Mucosa of rectum (tissue), 2 donors: Measurements from ENCODE around the gene RHOT2.

Experiments
- H3K27ac ChIP-seq, 2 donors: one replicate each; pipeline ENCODE4 v1.7.0; 2013; ENCODE audit warnings: inconsistent platforms in 2 of 2, low read depth in 2 of 2, low read length in 2 of 2
- H3K27me3 ChIP-seq, 2 donors: one replicate each; pipeline ENCODE4 v1.7.0; 2013; ENCODE audit warnings: low read length in 2 of 2; ENCODE audit not compliant: control insufficient read depth in 2 of 2, insufficient read depth in 2 of 2
- H3K36me3 ChIP-seq, 2 donors: one replicate each; pipeline ENCODE4 v1.7.0; 2013; ENCODE audit warnings: low read length in 2 of 2; ENCODE audit not compliant: control insufficient read depth in 2 of 2, insufficient read depth in 2 of 2
- H3K4me1 ChIP-seq, 2 donors: one replicate each; pipeline ENCODE4 v1.7.0; 2013; ENCODE audit warnings: low read length in 2 of 2, mild to moderate bottlenecking in 1 of 2; ENCODE audit not compliant: control insufficient read depth in 2 of 2, insufficient read depth in 2 of 2
- H3K4me3 ChIP-seq, 2 donors: one replicate each; pipeline ENCODE4 v1.7.0; 2013; ENCODE audit warnings: low read length in 2 of 2
- H3K9ac ChIP-seq, 2 donors: one replicate each; pipeline ENCODE4 v1.7.0; 2013; ENCODE audit warnings: low read length in 2 of 2, low read depth in 1 of 2, mild to moderate bottlenecking in 1 of 2
- H3K9me3 ChIP-seq, 2 donors: one replicate each; pipeline ENCODE4 v1.7.0; 2013; ENCODE audit warnings: low read length in 2 of 2; ENCODE audit not compliant: control insufficient read depth in 2 of 2
- donor health status: healthy.
- donor health status: Normal muscosa, but diverticular disease.

RHOT2 gene

DNA sequence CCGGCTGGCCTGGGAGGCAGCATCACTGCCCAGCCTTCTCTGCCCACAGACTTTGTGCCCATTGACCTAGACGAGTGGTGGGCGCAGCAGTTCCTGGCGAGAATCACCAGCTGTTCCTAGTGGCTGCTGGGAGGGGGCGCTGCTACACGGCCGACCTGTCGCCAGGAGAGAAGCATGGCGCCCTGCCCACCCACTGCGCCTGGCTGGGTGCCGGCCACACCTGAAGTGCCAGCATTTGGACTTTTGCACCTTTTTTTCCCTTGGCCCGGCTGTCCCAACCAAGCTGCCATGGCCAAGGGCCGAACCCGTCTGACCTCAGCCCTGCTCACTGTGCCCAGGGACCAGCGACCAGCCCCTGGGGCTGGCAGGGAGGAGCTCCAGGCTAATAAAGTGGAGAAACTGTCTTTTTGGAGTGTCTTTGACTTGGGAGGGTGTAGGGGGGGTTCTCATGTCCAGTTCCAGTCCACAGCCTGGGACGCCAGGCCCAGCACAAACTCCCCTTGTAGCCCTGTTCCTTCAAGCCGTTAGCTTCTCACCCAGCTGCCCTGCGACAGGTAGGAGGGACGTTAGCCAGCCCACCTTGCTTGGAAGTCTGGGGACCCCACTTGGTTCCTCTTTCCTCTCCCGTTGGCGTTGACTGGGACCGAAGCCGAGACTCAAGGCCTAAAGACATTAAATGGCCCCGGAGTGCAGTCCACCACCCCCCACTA is 19.7 kb upstream of the RHOT2 start:
- Histone ChIP-seq H3K4me3 (peak overlapping the region; percentile 64 to 72), H3K9ac (peak overlapping the region; percentile 72 to 73), H3K27me3 (no peaks in the 10 kb centered on the region), H3K4me1 (peaks cover 50 to 61% of the 10 kb centered on the region in 2 donors), H3K9me3 (no peaks in the 10 kb centered on the region), H3K27ac (peak overlapping the region; percentile 94 to 95), H3K36me3 (no peaks in the 10 kb centered on the region)

DNA sequence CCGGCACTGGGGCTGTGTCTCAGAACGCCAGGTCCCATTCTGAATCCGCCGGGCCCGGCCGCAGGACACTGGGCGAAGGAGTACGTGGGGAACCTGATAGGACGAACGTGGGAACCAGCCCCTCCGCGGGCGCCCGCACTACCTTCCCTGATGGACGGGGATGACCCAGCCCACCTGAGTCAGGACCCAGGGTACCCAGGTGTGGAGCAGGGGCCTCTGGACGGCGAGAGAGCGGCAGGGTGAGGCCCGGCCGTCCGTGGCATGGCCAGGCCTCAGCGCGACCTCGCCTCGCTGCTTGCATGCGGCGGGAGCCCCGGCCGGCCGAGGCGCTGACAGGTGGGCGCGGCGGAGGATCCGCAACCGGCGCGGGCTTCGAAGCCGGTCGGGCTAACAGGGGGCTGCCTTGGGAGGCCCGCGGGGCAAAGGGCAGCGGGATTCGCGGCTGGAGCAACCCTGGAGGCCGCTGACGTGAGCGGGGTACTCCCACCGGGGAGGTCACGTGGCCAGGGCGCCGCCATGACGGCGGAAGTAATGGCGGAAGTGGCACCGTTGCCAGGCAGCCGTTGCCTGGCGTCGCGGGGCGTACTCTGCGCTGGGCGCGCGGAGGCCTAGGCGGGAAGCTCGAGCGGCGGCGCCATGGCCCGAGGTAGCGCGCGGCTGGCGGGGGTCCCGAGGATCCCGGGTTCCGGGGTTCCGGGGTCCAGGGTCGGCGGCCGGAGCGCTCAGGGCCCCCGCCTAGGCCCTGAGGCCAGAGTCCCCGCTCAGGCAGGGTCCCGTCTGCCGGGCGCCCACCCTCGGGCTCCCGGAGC is 18.9 kb upstream of the RHOT2 start, which contains the start of gene WDR90:
Gene WDR90, plus strand, starts transcription at position 585 of the 809 bp plus-strand sequence. Its CDS starts 52 bp downstream, at position 637.
- Histone ChIP-seq H3K27me3 (no peaks in the 10 kb centered on the region), H3K4me3 (peak within 1 kb of the TSS; percentile 64 to 72), H3K9me3 (no peaks in the 10 kb centered on the region), H3K27ac (peak within 1 kb of the TSS; percentile 94 to 95), H3K9ac (peak within 1 kb of the TSS; percentile 72 to 73), H3K36me3 (no peaks in the 10 kb centered on the region), H3K4me1 (peaks cover 45 to 55% of the 10 kb centered on the region in 2 donors)

DNA sequence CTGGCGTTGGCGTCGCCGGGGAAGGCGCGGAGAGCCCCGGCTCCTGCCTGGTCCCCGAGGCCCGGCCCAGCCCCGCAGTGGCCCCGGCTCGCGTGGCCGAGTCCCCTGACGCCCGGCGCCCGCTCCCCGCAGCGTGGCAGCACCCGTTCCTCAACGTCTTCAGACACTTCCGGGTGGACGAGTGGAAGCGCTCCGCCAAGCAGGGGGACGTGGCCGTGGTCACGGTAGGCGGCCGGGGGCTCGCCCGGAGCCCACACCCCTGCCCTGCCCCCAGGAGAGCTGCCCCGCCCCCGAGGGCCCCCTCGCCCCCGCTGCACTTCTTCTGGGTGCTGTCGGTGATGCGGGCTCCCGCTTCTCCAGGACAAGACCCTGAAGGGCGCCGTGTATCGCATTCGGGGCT is 18.3 kb upstream of the RHOT2 start:
- H3K9me3 ChIP-seq, result no peaks in the 10 kb centered on the region
- no peaks in the 10 kb centered on the region for H3K36me3 ChIP-seq
- no peaks in the 10 kb centered on the region for H3K27me3 ChIP-seq
- H3K9ac ChIP-seq, result peak overlapping the region in 1 of 2 donors; percentile 72
- peak overlapping the region; percentile 64 to 72 for H3K4me3 ChIP-seq
- H3K4me1 ChIP-seq, result peaks cover 41 to 48% of the 10 kb centered on the region in 2 donors
- H3K27ac ChIP-seq, result peak overlapping the region in 1 of 2 donors; percentile 94

DNA sequence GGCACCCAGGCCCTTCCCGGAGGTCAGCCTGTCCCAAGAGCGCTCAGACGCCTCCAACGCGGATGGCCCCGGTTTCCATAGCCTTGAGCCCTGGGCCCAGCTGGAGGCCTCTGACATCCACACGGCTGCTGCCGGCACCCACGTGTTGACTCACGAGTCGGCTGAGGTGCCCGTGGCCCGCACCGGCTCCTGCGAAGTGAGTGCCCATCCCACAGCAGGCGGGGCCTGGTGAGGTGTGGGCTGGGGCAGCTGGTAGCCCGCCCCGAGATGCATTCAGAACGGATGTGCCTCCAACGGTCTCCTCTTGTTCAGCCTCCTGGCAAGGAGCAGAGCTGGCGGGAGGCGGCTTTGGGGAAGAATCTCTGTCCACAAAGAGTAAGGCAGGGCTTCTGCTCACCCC is 16.1 kb upstream of the RHOT2 start:
- no peak overlapping the region for H3K9ac ChIP-seq
- peaks cover 24 to 30% of the 10 kb centered on the region in 2 donors for H3K4me1 ChIP-seq
- no peaks in the 10 kb centered on the region for H3K9me3 ChIP-seq
- H3K4me3 ChIP-seq, result no peak overlapping the region
- no peak overlapping the region for H3K27ac ChIP-seq
- no peaks in the 10 kb centered on the region for H3K36me3 ChIP-seq
- H3K27me3 ChIP-seq, result no peaks in the 10 kb centered on the region

DNA sequence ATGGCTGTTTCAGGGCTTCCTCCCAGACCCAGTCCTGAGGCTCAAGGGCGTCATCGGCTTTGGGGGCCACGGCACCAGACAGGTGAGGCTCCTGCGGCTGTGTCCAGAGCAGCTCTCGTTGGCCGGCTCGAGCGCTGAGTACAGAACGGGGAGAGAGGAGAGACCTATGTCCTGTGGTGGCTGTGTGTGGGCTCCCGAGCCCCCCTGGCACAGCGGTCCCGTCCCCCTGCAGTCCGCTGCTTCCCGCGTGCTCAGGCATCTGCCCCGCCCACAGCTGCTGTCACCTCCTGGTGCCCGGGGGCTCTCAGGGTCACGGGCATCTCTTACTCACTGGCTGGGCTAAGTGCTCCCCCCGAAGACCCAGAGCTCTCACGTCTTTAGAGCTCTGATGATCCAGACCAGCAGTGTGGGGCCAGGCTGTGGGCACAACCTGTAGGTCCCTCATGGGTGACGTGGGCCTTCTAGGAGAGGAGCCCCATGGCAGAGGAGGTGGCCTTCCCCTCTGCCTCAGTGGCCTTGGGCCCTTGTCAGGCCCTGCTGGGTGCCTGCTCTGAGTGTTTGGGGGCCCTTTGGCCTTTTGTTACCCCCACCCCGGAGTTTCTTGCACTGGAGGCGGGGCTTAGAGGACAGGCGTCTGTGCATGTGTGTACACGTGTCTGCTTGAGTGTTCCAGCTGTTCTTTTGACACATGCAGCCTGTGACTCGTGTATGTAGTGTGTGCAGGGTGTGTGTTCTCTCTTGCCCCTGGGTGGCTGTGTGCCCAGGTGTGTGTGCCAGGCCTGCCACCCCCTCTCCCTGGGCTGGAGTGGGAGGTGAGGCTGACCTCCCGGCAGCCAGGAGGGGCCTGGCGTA is 15.3 kb upstream of the RHOT2 start:
- Histone ChIP-seq H3K9me3 (no peaks in the 10 kb centered on the region), H3K27ac (no peak overlapping the region), H3K4me1 (peaks cover 16 to 22% of the 10 kb centered on the region in 2 donors), H3K36me3 (no peaks in the 10 kb centered on the region), H3K9ac (no peak overlapping the region), H3K4me3 (no peak overlapping the region), H3K27me3 (no peaks in the 10 kb centered on the region)

DNA sequence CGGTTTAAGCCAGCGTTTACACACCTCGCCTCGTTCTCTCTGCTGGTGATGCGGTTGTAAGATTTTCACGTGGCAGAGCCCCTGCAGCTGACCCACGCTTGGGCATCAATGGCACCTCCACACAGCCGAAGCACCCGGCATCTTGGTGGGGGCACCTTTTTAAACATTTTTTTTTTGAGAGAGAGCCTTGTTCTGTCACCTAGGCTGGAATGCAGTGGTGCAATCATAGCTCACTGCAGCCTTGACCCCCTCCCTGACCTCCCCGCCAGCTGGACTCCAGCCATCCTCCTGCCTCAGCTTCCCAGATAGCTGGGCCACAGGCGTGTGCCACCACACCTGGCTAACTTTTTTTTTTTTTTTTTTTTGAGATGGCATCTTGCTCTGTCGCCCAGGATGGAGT is 13.9 kb upstream of the RHOT2 start:
- no peaks in the 10 kb centered on the region for H3K9me3 ChIP-seq
- no peak overlapping the region for H3K9ac ChIP-seq
- no peaks in the 10 kb centered on the region for H3K27me3 ChIP-seq
- peaks cover 4 to 8% of the 10 kb centered on the region in 2 donors for H3K4me1 ChIP-seq
- peaks cover 1 to 2% of the 10 kb centered on the region in 2 donors for H3K36me3 ChIP-seq
- no peak overlapping the region for H3K4me3 ChIP-seq
- H3K27ac ChIP-seq, result no peak overlapping the region

DNA sequence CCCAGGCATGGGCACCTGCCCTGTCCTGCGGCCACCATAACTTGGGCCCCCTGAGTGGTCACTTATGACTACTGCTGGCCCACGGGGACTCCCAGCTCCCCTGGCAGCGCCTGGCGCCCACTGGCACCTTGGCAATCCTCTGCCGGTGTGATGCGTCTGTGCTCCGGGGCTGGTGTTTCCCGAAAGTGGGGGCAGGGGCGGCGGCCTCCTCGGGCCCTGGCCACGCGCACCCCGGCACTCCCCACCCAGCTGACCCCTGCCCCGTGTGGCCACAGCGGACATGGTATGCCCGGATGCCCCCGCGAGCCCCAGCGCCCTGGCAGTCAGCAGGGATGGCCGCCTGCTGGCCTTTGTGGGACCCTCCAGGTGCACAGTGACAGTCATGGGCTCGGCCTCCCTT is 10.4 kb upstream of the RHOT2 start:
- Histone ChIP-seq H3K4me3 (no peak overlapping the region), H3K4me1 (peaks cover 9% of the 10 kb centered on the region in 2 donors), H3K9ac (no peak overlapping the region), H3K9me3 (no peaks in the 10 kb centered on the region), H3K27ac (no peak overlapping the region), H3K36me3 (peaks cover 1 to 2% of the 10 kb centered on the region in 2 donors), H3K27me3 (no peaks in the 10 kb centered on the region)

DNA sequence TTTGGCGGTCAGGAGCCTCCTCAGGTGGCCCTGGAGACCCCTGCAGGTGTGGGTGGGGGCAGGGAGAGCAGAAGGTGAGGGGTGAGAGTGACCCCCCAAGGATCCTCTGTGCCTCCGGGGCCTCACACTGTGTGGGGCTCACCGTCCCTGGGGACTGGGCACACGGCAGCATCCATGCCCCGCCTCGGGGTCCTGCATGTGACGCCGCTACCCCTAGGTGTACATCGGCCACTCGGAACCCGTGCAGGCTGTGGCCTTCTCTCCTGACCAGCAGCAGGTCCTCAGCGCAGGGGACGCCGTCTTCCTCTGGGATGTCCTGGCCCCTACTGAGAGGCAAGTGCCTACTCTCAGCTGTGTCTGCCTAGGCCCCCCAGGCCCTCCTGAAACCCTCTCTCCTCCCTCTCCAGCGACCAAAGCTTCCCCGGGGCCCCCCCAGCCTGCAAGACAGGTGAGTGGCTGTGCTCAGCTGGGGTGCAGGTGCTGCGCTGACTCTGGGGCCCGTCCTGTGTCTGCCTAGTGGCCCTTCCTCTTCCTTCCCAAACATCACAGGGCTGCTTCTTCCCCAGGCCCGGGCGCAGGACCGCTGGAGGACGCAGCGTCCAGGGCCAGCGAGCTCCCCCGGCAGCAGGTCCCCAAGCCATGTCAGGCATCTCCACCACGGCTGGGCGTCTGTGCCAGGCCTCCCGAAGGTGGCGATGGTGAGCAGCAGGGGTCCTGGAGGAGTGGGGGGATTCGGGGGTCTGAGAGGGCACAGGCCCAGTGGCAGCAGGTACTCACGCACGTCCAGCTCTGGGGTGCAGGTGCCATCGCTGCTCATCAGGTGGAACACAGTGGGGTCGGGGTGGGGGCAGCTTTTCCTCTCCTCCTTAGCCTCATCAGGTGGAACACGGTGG is 9.0 kb upstream of the RHOT2 start:
- no peaks in the 10 kb centered on the region for H3K9me3 ChIP-seq
- peaks cover 1 to 2% of the 10 kb centered on the region in 2 donors for H3K36me3 ChIP-seq
- H3K4me1 ChIP-seq, result peaks cover 9% of the 10 kb centered on the region in 2 donors

DNA sequence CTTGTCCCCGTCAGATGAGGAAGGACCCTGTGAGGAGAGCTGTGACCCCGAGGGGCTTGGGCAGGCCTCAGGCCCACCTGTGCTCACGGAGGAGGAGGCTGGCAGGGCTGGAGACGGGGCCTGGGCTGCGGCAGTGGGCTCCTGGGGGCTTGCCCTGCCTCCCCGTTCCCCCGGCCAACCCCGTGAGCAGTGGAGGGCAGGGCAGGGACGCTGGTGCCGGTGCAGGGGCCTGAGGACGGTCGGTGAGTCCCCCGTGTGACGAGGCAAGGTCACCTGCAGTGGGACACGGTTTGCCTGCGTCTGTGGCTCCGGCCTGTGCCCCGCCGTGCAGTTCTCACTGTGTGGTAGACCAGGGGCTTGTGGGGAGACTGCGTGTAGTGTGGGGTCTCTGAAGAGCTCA is 8.3 kb upstream of the RHOT2 start:
- H3K4me3 ChIP-seq, result no peak overlapping the region
- peaks cover 1 to 2% of the 10 kb centered on the region in 2 donors for H3K36me3 ChIP-seq
- H3K27ac ChIP-seq, result no peak overlapping the region
- no peaks in the 10 kb centered on the region for H3K27me3 ChIP-seq
- H3K4me1 ChIP-seq, result peaks cover 9% of the 10 kb centered on the region in 2 donors
- H3K9me3 ChIP-seq, result no peaks in the 10 kb centered on the region
- no peak overlapping the region for H3K9ac ChIP-seq

More for the DNA sequence above, 9.0 kb upstream of the RHOT2 start:
- H3K27me3 ChIP-seq, result no peaks in the 10 kb centered on the region
- no peak overlapping the region for H3K27ac ChIP-seq
- no peak overlapping the region for H3K9ac ChIP-seq
- no peak overlapping the region for H3K4me3 ChIP-seq
